ENCODE data around the gene TUBB4A. TPM values are rescaled to one million over a fixed set of nuclear protein-coding genes. Genes with fewer than 3 reads are reported as not detected.

TUBB4A gene

DNA sequence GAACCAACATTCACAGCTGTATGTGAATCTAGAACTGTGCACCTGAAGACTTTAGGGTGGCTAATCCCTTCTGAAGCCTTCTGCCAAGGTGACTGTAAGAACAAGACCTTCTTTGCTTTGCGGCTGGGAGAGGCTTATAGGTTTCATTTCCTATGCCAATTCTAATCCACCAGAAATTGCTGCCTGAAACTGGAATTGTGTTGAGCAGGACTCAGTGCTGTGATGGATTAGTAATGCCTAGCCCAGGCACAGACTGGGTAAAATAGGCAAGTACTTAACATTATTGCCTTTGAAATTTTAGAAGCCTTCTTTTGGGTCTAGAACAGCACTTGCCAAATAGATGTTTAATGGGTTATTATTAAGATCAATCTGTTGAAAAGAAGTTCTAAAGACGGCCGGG, 54.1 kb downstream of the TUBB4A start:
- WGBS = 97% methylated on average over 2 of the region's 3 CpGs
- Histone ChIP-seq H3K23ac (ENCODE audit: low read length in 2 of 2) (no peak overlapping the region), H2AK5ac (ENCODE audit: low read length, severe bottlenecking) (no peak overlapping the region), H3K4me2 (ENCODE audit: low read length, poor library complexity, severe bottlenecking) (no peak overlapping the region), H3K4ac (ENCODE audit: low read depth in 1 of 2, low read length in 2 of 2) (no peak overlapping the region), H3K79me1 (replicated peaks; ENCODE audit: low read length, poor library complexity, severe bottlenecking) (no peaks in the 10 kb centered on the region), H3K9ac (ENCODE audit: low read length) (no peak overlapping the region), H2BK120ac (ENCODE audit: low read depth, low read length) (no peak overlapping the region), H3K27me3 (ENCODE audit: control insufficient read depth in 1 of 2, insufficient read depth in 1 of 2, low read length in 2 of 2) (no peaks in the 10 kb centered on the region), H4K8ac (ENCODE audit: low read length) (no peak overlapping the region), H3K4me1 (ENCODE audit: control insufficient read depth, insufficient read depth, low read depth, low read length) (no peaks in the 10 kb centered on the region), H2AFZ (ENCODE audit: low read depth, low read length) (no peak overlapping the region), H3K4me3 (ENCODE audit: insufficient read depth in 1 of 2, low read depth in 1 of 2, low read length in 2 of 2) (no peak overlapping the region), H3K36me3 (ENCODE audit: control insufficient read depth in 1 of 2, insufficient read depth in 2 of 2, low read depth in 1 of 2, low read length in 2 of 2) (peaks cover 4 to 42% of the 10 kb centered on the region in 2 experiments), H3K27ac (ENCODE audit: low read length, poor library complexity, severe bottlenecking) (no peak overlapping the region), H3K18ac (ENCODE audit: low read depth in 1 of 2, low read length in 2 of 2) (no peak overlapping the region), H3K14ac (ENCODE audit: low read length in 2 of 2) (no peak overlapping the region), H2BK5ac (ENCODE audit: low read depth, low read length, poor library complexity, severe bottlenecking) (no peak overlapping the region), H2BK15ac (ENCODE audit: low read depth, poor library complexity, severe bottlenecking) (no peak overlapping the region), H2BK12ac (ENCODE audit: low read length in 2 of 2) (no peak overlapping the region), H4K91ac (ENCODE audit: low read length) (no peak overlapping the region), H3K9me3 (ENCODE audit: control insufficient read depth, low read length) (peaks cover 13% of the 10 kb centered on the region)
- DNase-seq = no peak

- no peak overlapping the region for H3K27ac ChIP-seq (ENCODE audit: low read length, poor library complexity, severe bottlenecking)
- no peak overlapping the region for H2BK120ac ChIP-seq (ENCODE audit: low read depth, low read length)
- no peak overlapping the region for H2BK5ac ChIP-seq (ENCODE audit: low read depth, low read length, poor library complexity, severe bottlenecking)
- DNase-seq = no peak
- no peak overlapping the region for H3K4me3 ChIP-seq (ENCODE audit: insufficient read depth in 1 of 2, low read depth in 1 of 2, low read length in 2 of 2)
- H3K27me3 ChIP-seq (ENCODE audit: control insufficient read depth in 1 of 2, insufficient read depth in 1 of 2, low read length in 2 of 2) = no peaks in the 10 kb centered on the region
- H3K23ac ChIP-seq (ENCODE audit: low read length in 2 of 2) = no peak overlapping the region
- H3K9ac ChIP-seq (ENCODE audit: low read length) = no peak overlapping the region
- H3K4me1 ChIP-seq (ENCODE audit: control insufficient read depth, insufficient read depth, low read depth, low read length) = no peaks in the 10 kb centered on the region
- H2AK5ac ChIP-seq (ENCODE audit: low read length, severe bottlenecking) = no peak overlapping the region
- H4K8ac ChIP-seq (ENCODE audit: low read length) = no peak overlapping the region
- H3K36me3 ChIP-seq (ENCODE audit: control insufficient read depth in 1 of 2, insufficient read depth in 2 of 2, low read depth in 1 of 2, low read length in 2 of 2) = peaks cover 0 to 36% of the 10 kb centered on the region in 2 experiments
- H3K4me2 ChIP-seq (ENCODE audit: low read length, poor library complexity, severe bottlenecking) = no peak overlapping the region
- H3K14ac ChIP-seq (ENCODE audit: low read length in 2 of 2) = no peak overlapping the region
- H3K79me1 ChIP-seq (replicated peaks; ENCODE audit: low read length, poor library complexity, severe bottlenecking) = no peaks in the 10 kb centered on the region
- H4K91ac ChIP-seq (ENCODE audit: low read length) = no peak overlapping the region
- no peak overlapping the region for H3K4ac ChIP-seq (ENCODE audit: low read depth in 1 of 2, low read length in 2 of 2)
- no peak overlapping the region for H3K18ac ChIP-seq (ENCODE audit: low read depth in 1 of 2, low read length in 2 of 2)
- no peak overlapping the region for H2BK12ac ChIP-seq (ENCODE audit: low read length in 2 of 2)
- H3K9me3 ChIP-seq (ENCODE audit: control insufficient read depth, low read length) = peaks cover 8% of the 10 kb centered on the region
- no peak overlapping the region for H2BK15ac ChIP-seq (ENCODE audit: low read depth, poor library complexity, severe bottlenecking)
- 99% methylated on average over 3 of the region's 3 CpGs for WGBS
- H2AFZ ChIP-seq (ENCODE audit: low read depth, low read length) = no peak overlapping the region
Measured at GRCh38 chr19:6446452-6446851, 55.7 kb downstream of the TUBB4A start.

Small RNA genes within 50 kb of the gene (small RNA-seq; reads per million reads assigned to genes)
- not detected for gene AC010503.2 (ENCODE audit: low read depth)
